Fibroblast of lung (primary cell): ENCODE results near the gene CDR2L. TPM values are rescaled to one million over a fixed set of nuclear protein-coding genes. Genes with fewer than 3 reads are reported as not detected.
"Not testable (repeated sequence)": the region's sequence is repeated elsewhere in the genome, so short reads cannot be mapped to it uniquely, and the experiment has no call there.

Experiments used
- DNase-seq, 2 donors: peaks; one replicate each; pipeline versions ENCODE4 v3.0.0 to v3.0.0-alpha.2; 2010; ENCODE audit warnings: low read depth in 2 of 2
- H2AFZ ChIP-seq: 2 replicates; pipeline ENCODE4 v1.5.1; 2012; ENCODE audit warnings: low read length, control low read depth, inconsistent platforms
- H3K27ac ChIP-seq: 2 replicates; pipeline ENCODE4 v1.5.1; 2011; ENCODE audit warnings: low read length, control low read depth; ENCODE audit not compliant: insufficient read depth
- H3K27me3 ChIP-seq: 2 replicates; pipeline ENCODE4 v1.5.1; 2011; ENCODE audit warnings: mild to moderate bottlenecking, low read length; ENCODE audit not compliant: control insufficient read depth, insufficient read depth
- H3K36me3 ChIP-seq: 2 replicates; pipeline ENCODE4 v1.5.1; 2011; ENCODE audit warnings: low read length; ENCODE audit not compliant: control insufficient read depth, insufficient read depth
- H3K4me1 ChIP-seq: 2 replicates; pipeline ENCODE4 v1.5.1; 2011; ENCODE audit warnings: low read length; ENCODE audit not compliant: control insufficient read depth, insufficient read depth; ENCODE audit errors: extremely low read depth
- H3K4me2 ChIP-seq: 2 replicates; pipeline ENCODE4 v1.5.1; 2011; ENCODE audit warnings: low read length, control low read depth; ENCODE audit not compliant: insufficient read depth; ENCODE audit errors: extremely low read depth
- H3K4me3 ChIP-seq, 4 experiments: fragments of 200-600 bp in 1 of 4; sonication (generic) in 1 of 4; replicated peaks in 1 of 4; 2 replicates each; pipeline ENCODE4 v1.5.1; 2011 to 2016; ENCODE audit warnings: low read length in 4 of 4, low read depth in 3 of 4, mild to moderate bottlenecking in 3 of 4, control low read depth in 2 of 4, inconsistent platforms in 1 of 4, mixed read lengths in 1 of 4; ENCODE audit not compliant: insufficient read depth in 1 of 4; ENCODE audit errors: control extremely low read depth in 1 of 4
- H3K79me2 ChIP-seq: 2 replicates; pipeline ENCODE4 v1.5.1; 2012; ENCODE audit warnings: mild to moderate bottlenecking, low read length, inconsistent platforms; ENCODE audit not compliant: control insufficient read depth, insufficient read depth
- H3K9ac ChIP-seq: 2 replicates; pipeline ENCODE4 v1.5.1; 2011; ENCODE audit warnings: mild to moderate bottlenecking, low read length, control low read depth; ENCODE audit not compliant: insufficient read depth
- H3K9me3 ChIP-seq: 2 replicates; pipeline ENCODE4 v1.5.1; 2012; ENCODE audit warnings: low read depth, low read length; ENCODE audit not compliant: control insufficient read depth, insufficient read depth
- H4K20me1 ChIP-seq: 2 replicates; pipeline ENCODE4 v1.5.1; 2011; ENCODE audit warnings: low read length; ENCODE audit not compliant: control insufficient read depth, insufficient read depth; ENCODE audit errors: extremely low read depth
- CTCF ChIP-seq, 2 donors: IDR thresholded peaks in 1 of 2; conservative IDR thresholded peaks in 1 of 2; 1 replicate in 1 of 2; 2 replicates in 1 of 2; pipeline ENCODE4 v1.5.1; 2011 to 2012; ENCODE audit warnings: low read length in 2 of 2, control low read depth in 1 of 2, inconsistent platforms in 1 of 2, low read depth in 1 of 2, mild to moderate bottlenecking in 1 of 2
- EZH2 ChIP-seq: IDR thresholded peaks from 2 replicates; pipeline ENCODE4 v1.5.1; 2012; ENCODE audit warnings: low read length, control low read depth, mild to moderate bottlenecking; ENCODE audit errors: missing control alignments
- polyA plus RNA-seq, 2 donors: library from polyadenylated mRNA; depleted of rRNA in 1 of 2; stranded (reverse) in 1 of 2; unstranded in 1 of 2; fragments of >200 nt; gene quantifications; 2 replicates each; pipeline ENCODE4 v1.2.1, GENCODE V29; 2011 to 2012; ENCODE audit warnings: missing spikeins in 1 of 2
- total RNA-seq: library from RNA; depleted of rRNA; stranded (reverse); fragments of >200 nt; gene quantifications from 2 replicates; pipeline ENCODE4 v1.2.1, GENCODE V29; 2014

The CDR2L gene
- total and polyA plus RNA-seq, 2 donors (not counting 1 experiment from before 2014, with no cell fraction given), result 9.7 to 12.2 TPM

GRCh38 chr17:75004371-75004770 is 16.9 kb downstream of the CDR2L start:
- Histone ChIP-seq H3K9me3 (no peaks in the 10 kb centered on the region), H3K9ac (no peak overlapping the region), H2AFZ (no peak overlapping the region), H3K27ac (no peak overlapping the region), H3K4me2 (no peak overlapping the region), H3K27me3 (no peaks in the 10 kb centered on the region), H3K79me2 (no peaks in the 10 kb centered on the region), H3K4me1 (no peaks in the 10 kb centered on the region), H3K4me3 (no peak overlapping the region), H4K20me1 (no peaks in the 10 kb centered on the region), H3K36me3 (peaks cover 13% of the 10 kb centered on the region)
- DNase-seq, result no peak
- TF ChIP-seq EZH2 (no peak), CTCF (conservative IDR thresholded peaks at IDR 0.05 in 1 of 2, IDR thresholded peaks at IDR 0.05 in 1 of 2; ENCODE audit: low read depth in 1 of 2, low read length in 2 of 2) (no peak)

- H3K27me3 ChIP-seq, result no peaks in the 10 kb centered on the region
- H3K79me2 ChIP-seq, result no peaks in the 10 kb centered on the region
- no peak for DNase-seq
- H3K9ac ChIP-seq, result no peak overlapping the region
- peaks cover 12% of the 10 kb centered on the region for H3K36me3 ChIP-seq
- no peak overlapping the region for H3K27ac ChIP-seq
- no peak overlapping the region for H3K4me2 ChIP-seq
- no peak for TF ChIP-seq CTCF (conservative IDR thresholded peaks at IDR 0.05 in 1 of 2, IDR thresholded peaks at IDR 0.05 in 1 of 2; ENCODE audit: low read depth in 1 of 2, low read length in 2 of 2)
- TF ChIP-seq EZH2, result no peak
- H3K4me3 ChIP-seq, result no peak overlapping the region
- H2AFZ ChIP-seq, result no peak overlapping the region
- no peaks in the 10 kb centered on the region for H3K4me1 ChIP-seq
- H3K9me3 ChIP-seq, result no peaks in the 10 kb centered on the region
- H4K20me1 ChIP-seq, result no peaks in the 10 kb centered on the region
Measured at GRCh38 chr17:75005291-75005690, 17.9 kb downstream of the CDR2L start.

- H3K4me3 ChIP-seq, H3K9ac ChIP-seq, H4K20me1 ChIP-seq, H3K4me2 ChIP-seq, H3K9me3 ChIP-seq, H3K79me2 ChIP-seq, DNase-seq, H3K27me3 ChIP-seq, H3K27ac ChIP-seq, H3K4me1 ChIP-seq, H2AFZ ChIP-seq: not testable (repeated sequence)
- peaks cover 12% of the 10 kb centered on the region for H3K36me3 ChIP-seq
Measured at GRCh38 chr17:75006084-75006483, 18.7 kb downstream of the CDR2L start.
